Amniotic stem cell (primary cell): ENCODE measurements around the gene GFOD2.

Experiments used
- DNase-seq: peaks from one replicate; lab custom pipeline; 2025; lab: John Stamatoyannopoulos, UW

GFOD2 gene

DNA sequence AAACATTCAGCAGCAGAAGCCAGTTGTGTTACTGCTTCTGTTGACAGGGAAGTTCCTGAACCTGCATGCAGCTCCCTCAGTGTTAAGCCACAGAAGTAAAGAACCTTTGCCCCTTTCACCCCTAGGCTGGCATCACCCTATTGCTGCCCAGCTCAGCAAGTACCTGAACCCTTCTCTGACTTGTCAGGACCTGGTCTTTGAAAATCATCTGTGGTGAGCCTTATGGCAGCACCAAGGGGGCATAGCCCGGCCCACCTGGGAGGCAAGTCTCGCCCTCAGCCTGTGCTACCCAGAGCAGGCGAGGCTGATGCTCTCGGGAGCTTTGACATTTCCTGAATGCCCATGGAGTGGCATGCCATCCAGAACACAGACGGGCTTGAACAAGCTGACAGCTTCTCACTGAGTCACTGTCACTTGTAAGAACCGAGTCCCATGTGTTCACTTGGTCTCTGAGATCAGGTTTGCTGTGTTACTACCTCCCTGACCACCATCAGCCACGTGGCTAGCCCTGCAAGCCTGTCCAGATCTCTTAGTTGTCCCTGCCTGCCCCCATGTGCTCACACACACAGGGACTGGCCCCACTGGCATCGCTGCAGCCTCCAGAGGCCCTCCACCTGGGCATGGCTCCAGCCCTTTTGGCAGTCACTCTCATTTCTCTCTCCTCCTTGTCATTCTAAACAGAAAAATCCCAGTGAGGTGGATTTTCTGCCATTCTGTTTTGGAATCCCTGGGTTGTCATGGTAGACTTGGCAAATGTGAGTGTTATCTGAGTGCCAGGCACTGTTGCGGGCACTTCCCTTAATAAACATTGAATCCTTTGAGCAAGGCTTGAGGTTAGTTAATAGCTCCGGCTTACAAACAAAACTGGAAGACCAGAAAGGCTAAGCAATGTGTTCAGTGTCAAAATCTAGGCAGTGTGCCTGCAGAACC, 77.1 kb downstream of the GFOD2 start:
- DNase-seq = no peak

DNA sequence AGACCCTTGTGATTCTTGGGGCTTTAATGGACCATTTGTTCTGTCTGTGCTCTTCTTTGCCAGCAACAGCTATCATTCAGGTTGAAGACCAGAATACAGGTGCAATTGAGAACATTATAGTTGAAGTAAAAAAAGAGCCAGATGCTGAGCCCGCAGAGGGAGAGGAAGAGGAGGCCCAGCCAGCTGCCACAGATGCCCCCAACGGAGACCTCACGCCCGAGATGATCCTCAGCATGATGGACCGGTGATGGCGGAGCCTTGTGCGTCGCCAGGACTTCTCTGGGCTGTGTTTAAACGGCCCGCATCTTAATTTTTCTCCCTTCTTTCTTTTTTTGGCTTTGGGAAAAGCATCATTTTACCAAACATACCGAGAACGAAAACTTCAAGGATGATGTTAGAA, 81.5 kb downstream of the GFOD2 start:
- no peak for DNase-seq

- DNase-seq = no peak
Observed at GRCh38 chr16:67636713-67637112, 82.4 kb downstream of the GFOD2 start.

DNA sequence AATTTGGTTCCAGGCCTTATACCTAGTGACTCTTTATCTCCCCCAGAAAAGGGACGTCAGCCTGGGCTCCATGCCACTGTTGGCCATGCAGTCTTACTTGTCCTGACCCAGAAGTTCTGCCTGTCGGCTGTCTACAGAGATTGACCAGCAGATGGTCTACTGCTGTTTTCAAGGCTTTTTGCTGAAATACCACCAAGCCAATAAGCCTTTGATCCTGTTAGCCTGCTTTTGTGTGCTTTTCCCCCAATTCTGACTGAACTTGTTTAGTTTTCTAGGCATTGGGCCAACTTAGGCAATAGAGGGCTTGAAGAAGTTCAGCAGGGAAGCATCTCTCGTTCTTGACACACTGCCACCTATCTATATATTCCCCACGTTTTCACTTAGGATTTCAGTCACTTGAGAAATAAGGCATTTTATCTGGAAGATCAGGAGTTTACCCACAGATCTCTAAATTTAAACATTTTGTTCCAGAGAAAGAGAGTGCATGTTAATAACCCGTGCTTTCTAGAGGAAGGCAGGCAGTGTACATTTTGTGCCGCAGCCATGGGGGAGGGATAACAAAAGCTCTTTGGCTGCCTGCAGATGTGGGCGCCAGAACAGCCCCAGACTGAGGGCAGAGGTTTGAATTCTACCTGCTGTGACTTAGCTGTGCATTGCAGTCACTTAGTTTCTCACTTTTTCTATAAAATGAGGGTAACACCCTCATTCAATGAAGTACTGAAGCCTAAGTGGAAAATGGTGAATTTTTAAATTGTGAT, 86.5 kb downstream of the GFOD2 start:
- DNase-seq = no peak

DNA sequence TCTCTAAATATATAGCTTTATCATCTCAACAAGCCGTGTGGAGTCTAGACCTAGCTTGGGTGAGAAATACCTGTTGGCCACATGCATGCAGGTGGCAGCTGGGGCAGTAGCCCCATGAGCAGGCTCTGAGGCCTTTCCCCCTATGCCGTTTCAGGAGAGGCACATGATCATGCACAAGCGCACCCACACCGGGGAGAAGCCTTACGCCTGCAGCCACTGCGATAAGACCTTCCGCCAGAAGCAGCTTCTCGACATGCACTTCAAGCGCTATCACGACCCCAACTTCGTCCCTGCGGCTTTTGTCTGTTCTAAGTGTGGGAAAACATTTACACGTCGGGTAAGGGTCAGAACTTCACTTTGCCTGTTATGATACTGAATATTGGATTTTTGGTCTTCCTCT, 90.9 kb downstream of the GFOD2 start:
- DNase-seq = no peak
